GM21360 (cell line): ENCODE results near the gene MUS81.
"Not testable (repeated sequence)": the region's sequence is repeated elsewhere in the genome, so short reads cannot be mapped to it uniquely, and the experiment has no call there.

Experiments
- ATAC-seq: cut with Tn5 transposase; IDR thresholded peaks from one replicate; pipeline ENCODE4 v1.9.1; 2021; ENCODE audit warnings: mild to moderate bottlenecking, moderate library complexity; ENCODE audit not compliant: unreplicated experiment

The MUS81 gene

DNA sequence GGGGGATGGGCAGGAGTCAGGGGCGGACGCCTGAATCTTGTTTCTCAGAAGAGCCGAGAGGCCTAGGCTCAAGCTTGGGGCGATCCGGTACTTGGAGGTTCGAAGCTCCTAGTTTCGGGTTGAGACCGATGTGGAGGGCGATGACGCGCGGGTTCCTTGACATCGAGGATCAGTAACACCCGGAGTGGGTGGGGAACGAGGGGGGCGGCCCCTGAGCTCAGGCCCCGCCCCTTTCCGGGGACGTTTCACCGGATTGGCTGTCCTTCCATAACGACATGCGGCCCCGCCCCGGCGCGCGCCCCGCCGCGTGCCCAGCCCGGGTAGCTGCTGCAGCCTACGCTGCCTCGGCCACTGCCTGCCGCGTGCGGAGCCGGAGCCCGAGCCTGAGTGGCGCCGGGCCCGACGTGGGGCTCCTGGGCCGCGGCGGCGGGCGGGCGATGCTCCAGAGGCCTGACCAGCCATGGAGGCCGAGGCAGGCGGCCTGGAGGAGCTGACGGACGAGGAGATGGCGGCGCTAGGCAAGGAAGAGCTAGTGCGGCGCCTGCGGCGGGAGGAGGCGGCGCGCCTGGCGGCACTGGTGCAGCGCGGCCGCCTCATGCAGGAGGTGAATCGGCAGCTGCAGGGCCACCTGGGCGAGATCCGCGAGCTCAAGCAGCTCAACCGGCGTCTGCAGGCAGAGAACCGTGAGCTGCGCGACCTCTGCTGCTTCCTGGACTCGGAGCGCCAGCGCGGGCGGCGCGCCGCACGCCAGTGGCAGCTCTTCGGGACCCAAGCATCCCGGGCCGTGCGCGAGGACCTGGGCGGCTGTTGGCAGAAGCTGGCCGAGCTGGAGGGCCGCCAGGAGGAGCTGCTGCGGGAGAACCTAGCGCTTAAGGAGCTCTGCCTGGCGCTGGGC lies 30.3 kb downstream of the MUS81 start, which contains the start of gene CCDC85B:
Gene CCDC85B (plus strand): TSS at position 350 of the 895 bp plus-strand sequence. CDS start 111 bp downstream, at position 461.
- peak; percentile 41 for ATAC-seq

DNA sequence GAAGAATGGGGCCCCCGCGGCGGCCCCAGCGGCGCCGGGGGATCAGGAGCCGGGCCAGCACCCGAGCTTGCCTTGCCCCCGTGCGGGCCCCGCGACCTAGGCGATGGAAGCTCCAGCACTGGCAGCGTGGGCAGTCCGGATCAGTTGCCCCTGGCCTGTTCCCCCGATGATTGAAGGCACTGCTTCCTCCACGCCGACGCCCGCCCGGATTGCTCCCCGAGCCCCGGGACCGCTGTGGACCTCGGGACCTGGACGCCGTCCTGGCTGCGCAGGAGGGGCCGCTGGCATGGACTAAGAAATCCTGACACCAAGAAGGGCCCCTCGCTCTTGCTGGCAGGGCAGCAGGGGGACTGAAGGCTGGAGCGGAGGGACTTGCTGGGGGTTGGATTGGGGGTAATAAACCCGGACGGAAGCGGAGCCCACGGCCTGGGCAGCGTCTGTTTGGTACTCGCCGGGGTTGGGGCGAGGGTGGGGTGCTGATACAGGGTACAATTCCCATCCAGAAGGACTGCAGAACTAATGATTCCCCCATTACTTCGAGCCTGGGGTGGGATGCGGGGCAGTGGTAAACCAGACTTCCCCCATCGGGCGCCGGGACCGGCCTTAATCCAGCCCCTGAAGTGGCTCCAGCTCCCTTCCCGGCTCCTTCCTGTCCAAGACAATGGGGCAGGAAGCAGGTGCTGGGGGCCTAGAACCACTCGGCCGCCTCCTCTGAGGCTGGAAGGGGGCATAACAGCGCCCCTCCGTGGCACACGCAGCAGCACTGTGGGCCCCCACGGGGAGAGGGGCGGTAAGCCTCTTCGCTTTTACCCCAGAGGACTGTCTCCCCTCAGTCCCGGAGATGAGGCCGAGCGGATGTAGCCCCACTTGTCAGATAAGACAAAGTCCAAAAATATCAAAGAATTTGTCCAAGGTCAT lies 31.2 kb downstream of the MUS81 start:
- no peak for ATAC-seq

DNA sequence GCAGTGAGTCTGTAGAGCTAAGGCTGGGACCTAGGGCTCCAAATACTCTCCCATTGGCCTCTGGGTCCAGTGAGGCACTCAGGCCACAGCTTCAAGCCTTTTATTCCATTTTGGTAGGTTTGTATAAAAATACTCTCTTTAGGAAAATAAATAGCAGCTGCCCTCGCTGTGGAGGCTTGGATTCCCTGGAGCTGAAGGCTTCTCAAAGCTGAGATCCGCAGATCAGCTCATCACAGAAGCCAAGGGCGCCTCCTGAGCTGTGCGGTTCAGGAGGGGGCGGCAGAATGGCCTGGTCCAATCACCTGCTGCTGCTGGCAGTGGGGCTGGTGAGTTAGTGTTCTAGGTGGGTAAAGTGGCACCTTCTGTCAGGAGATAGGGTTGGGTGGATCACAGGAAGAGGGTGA lies 31.9 kb downstream of the MUS81 start:
- not testable (repeated sequence) for ATAC-seq

DNA sequence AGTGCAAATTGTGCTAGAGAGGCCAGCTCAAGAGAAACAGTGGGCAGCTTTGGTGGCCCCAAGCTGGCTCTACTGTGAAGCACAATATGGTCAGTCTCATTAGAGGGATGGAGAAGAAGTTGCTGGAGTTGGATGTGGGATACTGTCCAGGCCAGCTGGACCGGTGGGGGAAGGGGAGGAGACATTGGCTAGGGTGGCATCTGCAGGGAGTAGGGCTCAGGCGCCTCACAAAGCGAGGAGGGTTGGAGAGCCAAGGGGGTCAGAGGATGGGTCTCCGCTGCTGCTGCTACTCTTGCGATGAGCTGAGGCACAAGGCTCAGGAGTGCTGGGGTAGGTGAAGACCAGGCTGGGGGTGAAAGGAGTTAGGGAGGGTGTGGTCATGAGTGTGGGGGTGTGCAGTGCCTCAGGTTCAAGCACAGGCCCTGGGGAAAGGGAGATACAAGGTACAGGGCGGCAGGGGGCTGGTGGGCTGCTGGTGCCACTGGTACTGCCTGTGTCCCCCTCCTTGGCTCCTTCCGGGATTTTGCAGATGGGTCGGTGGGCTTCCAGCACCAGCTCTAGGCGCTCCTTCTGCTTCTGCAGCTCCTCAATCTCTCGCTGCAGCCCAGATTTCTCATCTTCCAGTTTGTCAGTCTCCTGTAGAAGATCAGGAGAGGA lies 32.6 kb downstream of the MUS81 start:
- ATAC-seq: no peak

DNA sequence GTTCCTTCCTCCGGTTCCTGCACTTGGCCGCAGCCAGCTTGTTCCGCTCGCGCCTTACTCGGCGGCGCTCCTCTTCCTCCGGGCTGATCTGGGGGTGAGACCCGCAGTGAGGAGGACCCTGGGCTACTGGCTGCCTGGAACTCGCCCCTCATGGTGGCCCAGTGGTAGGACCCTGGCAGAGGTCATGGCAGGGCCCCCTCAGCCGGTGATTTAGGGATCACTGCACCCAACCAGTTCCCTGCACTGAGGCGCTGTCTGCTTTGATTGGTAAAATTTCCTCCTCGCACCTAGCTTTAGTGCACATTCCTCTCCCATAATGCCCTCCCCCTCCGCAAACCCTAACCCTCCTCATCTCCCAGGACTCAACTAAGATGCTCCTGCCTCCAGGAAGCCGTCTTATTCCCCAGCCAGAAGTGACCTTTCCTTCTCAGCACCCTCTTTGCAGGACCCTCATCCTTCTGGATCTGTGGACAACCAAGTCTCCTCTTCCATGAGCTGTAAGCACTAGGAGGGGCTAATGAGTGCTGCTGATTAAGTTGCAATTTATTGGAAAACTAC lies 33.9 kb downstream of the MUS81 start:
- ATAC-seq: no peak

DNA sequence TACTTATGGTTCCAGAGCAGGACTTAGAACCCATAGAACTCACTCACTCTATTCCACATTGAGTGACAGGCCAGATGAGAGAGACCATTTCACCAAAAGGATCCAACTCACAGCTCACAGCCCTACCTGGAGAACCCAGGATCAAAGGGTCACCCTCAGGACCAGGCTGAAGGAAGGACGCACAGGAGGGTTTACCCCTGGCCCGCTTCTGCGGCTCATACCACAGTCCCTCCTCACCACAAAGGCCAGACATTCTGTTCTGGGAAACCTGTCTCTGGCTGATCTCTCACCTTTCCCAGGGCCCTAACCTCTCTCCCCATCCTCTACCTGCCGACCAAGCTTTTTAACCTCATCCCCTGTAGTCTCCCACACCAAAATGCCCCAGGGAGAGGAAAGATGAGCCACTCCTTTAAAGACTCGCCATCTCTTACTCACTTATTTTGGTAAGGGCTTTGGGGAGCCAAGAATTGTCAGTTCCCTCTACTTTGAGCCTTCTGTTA lies 35.3 kb downstream of the MUS81 start:
- ATAC-seq: no peak

DNA sequence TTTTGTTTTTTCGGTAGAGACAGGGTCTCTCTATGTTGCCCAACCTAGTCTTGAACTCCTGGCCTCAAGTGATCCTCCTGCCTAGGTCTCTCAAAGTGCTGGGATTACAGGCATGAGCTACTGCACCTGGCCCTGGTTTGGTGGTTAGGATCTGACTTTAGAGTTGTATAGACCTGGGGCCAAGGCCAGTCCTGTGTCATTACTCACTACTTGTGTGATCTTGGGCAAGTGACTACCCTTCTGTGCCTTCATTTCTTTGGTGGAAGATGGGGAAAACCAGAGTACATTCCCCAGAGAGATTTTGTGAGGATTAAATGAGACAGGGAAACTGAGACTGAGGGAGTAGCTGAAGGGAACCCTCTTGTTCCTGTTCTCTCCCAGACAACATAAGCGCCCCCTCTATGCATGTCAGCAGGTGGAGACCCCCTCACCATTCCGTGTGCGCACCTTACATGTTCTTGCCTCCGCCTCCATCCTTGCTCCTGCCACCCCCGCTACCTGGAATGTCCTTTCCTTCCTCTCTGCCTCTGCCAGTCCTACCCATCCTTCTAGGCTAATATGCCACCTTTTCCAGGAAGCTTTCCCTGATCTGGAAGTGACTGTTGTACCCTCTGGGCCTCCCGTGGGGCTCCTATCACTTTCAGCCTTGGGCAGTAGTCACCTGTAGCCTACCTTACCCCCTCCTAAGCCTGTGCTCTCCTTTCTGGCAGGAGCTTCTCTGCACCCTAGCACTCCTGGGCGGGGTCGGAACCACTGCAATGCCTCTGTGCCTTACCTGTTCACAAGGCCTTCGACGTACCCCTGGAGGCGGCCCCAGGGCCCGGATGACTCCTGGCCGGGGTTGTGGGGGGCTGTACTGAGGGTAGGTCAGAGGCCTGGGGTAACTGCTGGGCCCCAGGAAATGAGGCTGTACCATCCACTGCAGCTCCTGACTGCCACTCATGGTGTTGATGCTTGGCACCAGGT lies 36.1 kb downstream of the MUS81 start:
- ATAC-seq: no peak

DNA sequence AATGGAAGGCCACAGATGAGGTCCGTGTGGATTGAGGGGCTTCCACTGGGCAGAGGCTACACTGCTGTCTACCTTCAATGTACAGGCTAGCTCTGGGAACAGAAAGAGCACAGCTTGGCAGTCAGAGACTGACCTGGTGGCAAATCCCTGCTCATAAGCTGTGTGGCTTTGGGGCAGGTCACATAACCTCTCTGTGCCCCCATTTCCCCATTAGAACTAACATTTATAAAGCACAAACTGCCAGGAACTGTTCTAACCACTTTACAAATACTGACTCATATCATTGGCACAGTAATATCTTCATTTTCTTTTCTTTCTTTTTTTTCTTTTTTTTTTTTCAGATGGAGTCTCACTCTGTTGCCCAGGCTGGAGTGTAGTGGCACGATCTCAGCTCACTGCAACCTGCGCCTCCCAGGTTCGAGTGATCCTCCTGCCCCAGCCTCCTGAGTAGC lies 36.8 kb downstream of the MUS81 start:
- no peak for ATAC-seq

DNA sequence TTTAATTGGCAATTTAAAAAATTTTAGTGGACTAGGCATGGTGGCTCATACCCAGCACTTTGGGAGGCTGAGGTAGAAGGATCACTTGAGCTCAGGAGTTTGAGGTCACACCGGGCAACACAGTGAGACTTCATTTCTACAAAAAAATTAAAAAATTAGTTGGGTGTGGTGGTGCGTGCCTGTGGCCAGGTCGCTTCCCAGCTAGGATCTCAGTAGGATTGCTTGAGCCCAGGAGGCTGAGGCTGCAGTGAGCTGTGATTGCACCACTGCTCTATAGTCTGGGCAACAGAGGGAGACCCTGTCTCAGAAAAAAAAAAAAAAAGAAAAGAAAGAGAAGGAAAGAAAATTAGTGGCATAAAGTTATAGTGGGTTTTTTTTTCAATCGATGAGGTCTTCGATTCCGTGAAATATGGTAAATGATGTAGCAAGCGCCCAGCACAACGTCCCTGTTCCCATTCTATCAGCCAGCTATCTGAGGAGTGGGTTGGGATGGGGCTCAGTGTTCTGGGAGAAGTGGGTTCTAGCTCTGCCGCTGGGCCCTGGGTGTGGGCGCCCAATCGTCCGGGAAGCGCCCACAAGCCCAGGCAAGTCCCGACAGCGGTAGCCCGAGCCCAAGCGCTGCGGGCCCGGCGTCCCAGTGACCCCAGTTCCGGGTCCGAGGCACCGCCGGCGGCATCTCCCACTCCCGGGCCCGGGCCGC lies 38.6 kb downstream of the MUS81 start:
- ATAC-seq: no peak

DNA sequence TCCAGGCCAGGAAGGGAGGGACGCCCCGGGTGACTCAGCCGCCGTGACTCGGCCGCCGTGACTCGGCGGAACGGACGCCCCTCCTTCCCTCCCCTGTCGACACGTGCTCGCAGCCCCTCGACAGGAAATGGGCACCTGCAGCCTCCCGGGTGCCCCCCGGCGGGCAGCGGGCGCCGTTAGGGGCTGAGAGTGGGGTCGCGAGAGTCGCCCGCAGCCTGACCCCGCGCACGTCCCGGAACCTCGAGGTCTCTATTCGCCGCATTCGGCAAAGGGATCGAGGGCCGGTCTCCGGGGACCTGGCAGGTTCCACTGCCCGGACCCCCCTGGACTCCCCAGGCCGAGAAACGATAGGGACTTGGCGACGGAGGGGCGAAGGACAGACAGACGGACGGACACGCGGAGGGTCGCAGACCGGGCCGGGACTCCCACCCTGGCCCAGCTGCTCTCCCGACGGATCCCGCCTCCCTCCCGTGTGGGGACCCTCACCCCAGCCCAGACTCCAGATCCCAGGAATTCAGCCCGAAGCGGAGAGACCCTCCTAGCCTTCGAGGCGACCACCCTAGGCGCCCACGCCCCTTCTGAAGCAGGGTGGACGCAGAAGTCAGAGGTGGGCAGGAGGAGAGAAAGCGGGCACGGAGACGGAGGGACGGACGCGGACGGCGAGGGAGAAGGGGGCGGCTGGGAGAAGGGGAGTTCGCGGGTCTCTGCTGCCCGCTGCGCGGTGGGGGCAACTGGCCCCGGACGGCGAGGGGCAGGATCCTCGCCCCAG lies 39.3 kb downstream of the MUS81 start:
- ATAC-seq: no peak

DNA sequence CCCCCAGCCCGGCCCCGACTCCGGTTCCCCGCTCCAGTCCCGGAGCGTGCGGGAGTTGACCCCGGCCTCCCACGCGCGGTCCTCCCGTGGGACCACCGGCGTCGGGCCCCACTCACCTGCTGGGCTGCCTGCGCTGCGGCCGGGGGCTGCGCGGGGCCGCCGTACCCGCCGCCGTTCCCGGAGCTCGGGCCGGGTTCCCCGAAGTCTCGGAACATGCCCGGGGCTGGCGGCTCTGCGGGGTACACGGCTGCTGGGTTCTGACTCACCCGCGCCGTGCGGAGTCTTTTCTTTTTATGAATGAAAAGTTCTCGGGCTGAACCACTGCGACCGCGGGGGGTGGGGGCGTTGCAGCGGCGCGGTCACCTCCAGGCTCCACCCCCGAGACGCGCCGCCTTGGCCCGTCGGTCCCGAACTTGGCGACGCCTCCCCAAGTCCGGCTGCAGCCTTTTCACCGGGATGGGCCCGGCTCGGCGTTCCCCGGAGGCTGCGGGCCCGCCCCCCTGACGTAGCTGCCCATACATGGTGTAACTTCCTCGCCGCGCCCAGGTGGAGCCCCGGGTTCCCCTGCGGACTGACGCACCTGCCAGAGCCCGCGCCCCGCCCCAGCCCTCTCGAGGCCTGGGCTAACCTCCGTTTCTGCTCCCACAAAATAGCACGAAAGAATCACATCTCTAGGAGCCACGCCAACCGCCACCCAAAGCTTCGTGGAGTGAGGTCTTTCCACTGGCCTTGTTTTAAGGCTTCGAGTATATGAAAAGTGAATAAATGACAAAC lies 40.1 kb downstream of the MUS81 start, which contains the start of gene FOSL1:
Gene FOSL1 (minus strand): TSS at position 264 of the 774 bp plus-strand sequence. CDS start 49 bp downstream, at position 215.
- ATAC-seq: peak; percentile 70

DNA sequence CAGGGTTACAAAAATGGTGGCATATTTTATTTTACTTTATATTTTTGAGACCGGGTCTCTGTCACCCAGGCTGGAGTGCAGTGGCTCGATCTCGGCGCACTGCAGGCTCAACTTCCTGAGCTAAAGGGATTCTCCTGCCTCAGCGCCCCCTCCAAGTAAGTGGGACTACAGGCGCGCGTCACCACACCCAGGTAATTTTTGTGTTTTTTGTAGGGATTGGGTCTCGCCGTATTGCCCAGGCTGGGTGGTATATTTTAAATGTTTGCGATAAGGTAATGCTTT lies 40.6 kb downstream of the MUS81 start:
- no peak for ATAC-seq

DNA sequence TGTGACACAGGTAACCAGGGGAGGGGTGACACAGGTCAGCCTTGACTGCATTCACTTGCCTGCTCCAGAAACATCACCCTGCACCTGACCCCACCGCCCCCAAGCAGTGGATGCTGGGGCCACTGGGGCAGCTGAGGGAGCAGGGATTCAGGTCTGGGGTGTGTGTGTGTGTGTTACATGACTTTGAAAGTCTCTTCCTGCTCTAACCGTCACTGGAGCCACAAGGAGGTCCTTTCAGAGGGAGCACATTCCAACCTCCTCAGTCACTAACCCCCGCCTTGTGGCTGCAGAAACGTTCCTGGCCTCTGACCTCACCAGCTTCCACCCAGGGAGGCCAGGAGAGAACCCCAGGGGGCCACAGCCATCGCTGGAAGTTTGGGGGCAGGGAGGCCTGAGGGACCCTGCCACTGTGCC lies 42.8 kb downstream of the MUS81 start:
- no peak for ATAC-seq

DNA sequence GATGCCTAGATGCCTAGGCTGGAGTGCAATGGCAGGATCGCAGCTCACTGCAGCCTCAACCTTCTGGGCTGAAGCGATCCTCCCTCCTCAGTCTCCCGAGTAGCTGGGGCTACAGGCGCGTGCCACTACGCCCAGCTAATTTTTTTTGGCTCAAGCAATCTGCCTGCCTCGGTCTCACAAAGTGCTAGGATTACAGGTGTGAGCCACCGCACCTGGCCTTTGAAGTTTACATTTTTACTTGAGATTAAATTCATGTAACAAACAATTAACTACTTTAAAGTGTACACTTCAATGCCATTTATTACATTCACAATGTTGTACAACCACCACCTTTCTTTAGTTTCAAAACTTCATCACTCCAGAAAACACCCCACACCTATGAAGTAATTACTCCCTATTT lies 43.5 kb downstream of the MUS81 start:
- ATAC-seq: no peak

DNA sequence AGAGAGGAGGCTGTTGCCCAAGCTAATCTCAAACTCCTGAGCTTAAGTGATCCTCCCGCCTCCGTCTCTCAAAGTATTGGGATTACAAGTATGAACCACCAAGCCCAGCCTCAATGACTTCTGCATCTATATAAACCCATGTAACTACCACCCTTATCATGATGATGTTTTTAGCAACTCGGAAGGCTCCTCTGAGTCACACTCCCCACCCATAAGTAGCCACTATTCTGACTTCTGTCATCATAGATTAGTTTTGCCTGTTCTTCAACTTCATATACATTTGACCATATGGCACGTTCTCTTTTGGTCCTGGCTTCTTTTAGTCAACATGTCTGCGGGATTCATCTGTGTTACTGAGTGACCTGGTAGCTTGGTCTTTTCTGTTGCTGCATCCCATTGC lies 46.4 kb downstream of the MUS81 start:
- ATAC-seq: no peak

DNA sequence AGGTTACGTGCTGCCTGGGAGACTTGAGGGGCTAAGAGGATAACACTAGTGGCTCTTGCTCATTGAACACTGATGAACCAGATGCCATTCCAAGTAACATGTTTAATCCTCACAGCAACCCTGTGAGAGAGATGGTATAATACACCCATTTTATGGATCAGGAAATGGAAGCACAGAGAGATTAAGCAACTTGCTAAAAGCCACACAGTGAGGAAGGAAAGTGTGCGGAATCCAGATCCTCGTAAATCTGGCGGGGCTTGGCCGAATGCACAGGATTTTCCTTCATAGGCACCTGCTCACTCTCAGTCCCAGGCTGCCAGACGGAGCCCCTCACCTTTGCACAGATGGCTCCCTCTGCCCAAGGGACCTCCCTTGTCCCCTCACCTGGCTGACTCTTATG lies 47.6 kb downstream of the MUS81 start:
- no peak for ATAC-seq
